Suprapubic skin (tissue), 4 donors: ENCODE measurements around the gene LGI1. TPM values are rescaled to one million over a fixed set of nuclear protein-coding genes. Genes with fewer than 3 reads are reported as not detected.
"Not testable (repeated sequence)": the region's sequence is repeated elsewhere in the genome, so short reads cannot be mapped to it uniquely, and the experiment has no call there.

Source experiments
- DNase-seq, 2 donors: peaks; one replicate each; pipeline ENCODE4 v3.0.0-alpha.2; 2019; ENCODE audit warnings: low spot score in 2 of 2
- H3K27ac ChIP-seq: fragments of 200-600 bp; sonication (generic); one replicate; pipeline ENCODE4 v1.5.1; 2019
- H3K27me3 ChIP-seq: fragments of 200-600 bp; sonication (generic); one replicate; pipeline ENCODE4 v1.5.1; 2019
- H3K36me3 ChIP-seq: fragments of 200-600 bp; sonication (generic); one replicate; pipeline ENCODE4 v1.5.1; 2019
- H3K4me1 ChIP-seq: fragments of 200-600 bp; sonication (generic); one replicate; pipeline ENCODE4 v1.5.1; 2019
- H3K4me3 ChIP-seq: fragments of 200-600 bp; sonication (generic); one replicate; pipeline ENCODE4 v1.5.1; 2019; ENCODE audit warnings: mild to moderate bottlenecking
- H3K9me3 ChIP-seq: fragments of 200-600 bp; sonication (generic); one replicate; pipeline ENCODE4 v1.5.1; 2019
- CTCF ChIP-seq, 2 donors: fragments of 200-600 bp in 1 of 2; fragments of 450-650 bp in 1 of 2; sonication (generic) in 1 of 2; IDR thresholded peaks; one replicate each; pipeline ENCODE4 v1.5.1; 2016 to 2019; ENCODE audit warnings: antibody characterized with exemption in 2 of 2, mild to moderate bottlenecking in 1 of 2, moderate library complexity in 1 of 2
- EP300 ChIP-seq: sonication (generic); formaldehyde crosslinking; IDR thresholded peaks from one replicate; pipeline ENCODE4 v1.6.1; 2017; ENCODE audit warnings: antibody characterized with exemption
- POLR2A ChIP-seq, 2 donors: fragments of 450-650 bp; IDR thresholded peaks; one replicate each; pipeline ENCODE4 v1.6.1; 2017; ENCODE audit warnings: antibody characterized with exemption in 2 of 2, mild to moderate bottlenecking in 2 of 2, moderate library complexity in 2 of 2
- POLR2AphosphoS5 ChIP-seq, 3 donors: sonication (generic); formaldehyde crosslinking; IDR thresholded peaks; one replicate each; pipeline ENCODE4 v1.6.1; 2017; ENCODE audit warnings: antibody characterized with exemption in 3 of 3
- WGBS: methylation state at CpG from one replicate; pipeline ENCODE4 v1.1.5; 2018; 5-methylcytosine and 5-hydroxymethylcytosine counted together
- total RNA-seq, 4 donors: library from RNA; depleted of rRNA; stranded (reverse); fragments of >200 nt; gene quantifications; one replicate each; pipeline ENCODE4 v1.1.0, GENCODE V29; 2016

Gene LGI1
- total RNA-seq, 4 donors from 2014 or later = not detected

- Histone ChIP-seq H3K4me1 (no peaks in the 10 kb centered on the region), H3K4me3 (no peak overlapping the region), H3K36me3 (no peaks in the 10 kb centered on the region), H3K27me3 (peaks cover 18% of the 10 kb centered on the region), H3K9me3 (no peaks in the 10 kb centered on the region), H3K27ac (no peak overlapping the region)
- DNase-seq = no peak
- TF ChIP-seq CTCF (IDR thresholded peaks at IDR 0.05) (no peak), EP300 (no peak), POLR2A (IDR thresholded peaks at IDR 0.05) (no peak), POLR2AphosphoS5 (IDR thresholded peaks at IDR 0.05) (no peak)
- 80% methylated on average over 4 of the region's 4 CpGs for WGBS
Observed at GRCh38 chr10:93819520-93819919, 61.8 kb downstream of the LGI1 start.

GRCh38 chr10:93820434-93820833 is 62.7 kb downstream of the LGI1 start:
- Histone ChIP-seq H3K36me3 (no peaks in the 10 kb centered on the region), H3K27ac (no peak overlapping the region), H3K9me3 (no peaks in the 10 kb centered on the region), H3K27me3 (peaks cover 18% of the 10 kb centered on the region), H3K4me1 (no peaks in the 10 kb centered on the region), H3K4me3 (no peak overlapping the region)
- WGBS = 41% methylated on average over 3 of the region's 3 CpGs
- no peak for DNase-seq
- TF ChIP-seq EP300 (no peak), CTCF (IDR thresholded peaks at IDR 0.05) (no peak)

- Histone ChIP-seq H3K9me3 (no peaks in the 10 kb centered on the region), H3K4me1 (no peaks in the 10 kb centered on the region), H3K4me3 (no peak overlapping the region), H3K27me3 (peaks cover 18% of the 10 kb centered on the region), H3K27ac (no peak overlapping the region), H3K36me3 (no peaks in the 10 kb centered on the region)
- TF ChIP-seq POLR2A (IDR thresholded peaks at IDR 0.05) (no peak), CTCF (IDR thresholded peaks at IDR 0.05) (no peak), EP300 (no peak), POLR2AphosphoS5 (IDR thresholded peaks at IDR 0.05) (no peak)
- WGBS = 68% methylated on average over 4 of the region's 4 CpGs
- DNase-seq = no peak
Observed at GRCh38 chr10:93821051-93821772, 63.5 kb downstream of the LGI1 start.

- no peaks in the 10 kb centered on the region for H3K27me3 ChIP-seq
- H3K4me3 ChIP-seq = no peak overlapping the region
- no peak overlapping the region for H3K27ac ChIP-seq
- 21% methylated on average over 7 of the region's 7 CpGs for WGBS
- H3K9me3 ChIP-seq = no peaks in the 10 kb centered on the region
- TF ChIP-seq EP300 (no peak), POLR2A (IDR thresholded peaks at IDR 0.05) (no peak), POLR2AphosphoS5 (IDR thresholded peaks at IDR 0.05) (no peak), CTCF (IDR thresholded peaks at IDR 0.05) (no peak)
- no peak for DNase-seq
- H3K4me1 ChIP-seq = no peaks in the 10 kb centered on the region
- no peaks in the 10 kb centered on the region for H3K36me3 ChIP-seq
Observed at GRCh38 chr10:93826355-93826754, 68.6 kb downstream of the LGI1 start.

GRCh38 chr10:93827056-93827804 is 69.5 kb downstream of the LGI1 start:
- 72% methylated on average over 11 of the region's 11 CpGs for WGBS
- H3K4me1 ChIP-seq = no peaks in the 10 kb centered on the region
- no peak overlapping the region for H3K4me3 ChIP-seq
- H3K27ac ChIP-seq = no peak overlapping the region
- H3K9me3 ChIP-seq = no peaks in the 10 kb centered on the region
- H3K36me3 ChIP-seq = no peaks in the 10 kb centered on the region
- H3K27me3 ChIP-seq = no peaks in the 10 kb centered on the region
- TF ChIP-seq POLR2AphosphoS5 (IDR thresholded peaks at IDR 0.05) (no peak), EP300 (no peak), POLR2A (IDR thresholded peaks at IDR 0.05) (no peak), CTCF (IDR thresholded peaks at IDR 0.05) (no peak)
- no peak for DNase-seq

GRCh38 chr10:93831065-93831464 is 73.3 kb downstream of the LGI1 start:
- not testable (repeated sequence) for H3K27me3 ChIP-seq, H3K36me3 ChIP-seq, H3K9me3 ChIP-seq, DNase-seq, H3K4me3 ChIP-seq, H3K4me1 ChIP-seq, H3K27ac ChIP-seq
- WGBS = 100% methylated on average over 1 of the region's 1 CpG
